ENCODE data around the gene ANO9.

DNA sequence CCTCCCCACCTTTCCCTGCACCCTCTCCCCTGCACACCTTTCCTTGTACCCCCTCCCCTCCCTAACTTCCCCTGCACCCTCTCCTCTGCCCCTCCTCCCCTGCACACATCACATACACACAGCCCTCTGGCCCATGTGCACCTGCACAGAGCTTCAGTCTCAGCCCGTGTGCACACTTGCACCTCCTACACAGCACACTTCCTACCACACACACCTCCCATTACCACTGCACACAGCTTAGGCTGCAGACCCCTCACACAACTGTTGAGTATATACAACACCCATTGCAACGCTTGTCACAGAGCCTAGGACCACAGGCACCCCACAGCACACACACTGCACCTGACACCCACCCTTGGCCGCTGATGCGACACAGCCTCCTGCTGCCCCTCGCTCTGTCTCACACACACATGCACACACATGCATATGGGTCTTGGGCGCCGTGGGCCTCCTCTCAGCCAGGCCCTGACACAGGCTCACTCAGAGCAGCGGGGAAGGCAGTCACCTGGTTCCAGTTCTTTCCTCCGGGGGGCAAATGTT, 27.4 kb downstream of the ANO9 start:
- no peak for TF ChIP-seq POLR2A (IDR thresholded peaks at IDR 0.05)
- TF ChIP-seq, protein P1, sequence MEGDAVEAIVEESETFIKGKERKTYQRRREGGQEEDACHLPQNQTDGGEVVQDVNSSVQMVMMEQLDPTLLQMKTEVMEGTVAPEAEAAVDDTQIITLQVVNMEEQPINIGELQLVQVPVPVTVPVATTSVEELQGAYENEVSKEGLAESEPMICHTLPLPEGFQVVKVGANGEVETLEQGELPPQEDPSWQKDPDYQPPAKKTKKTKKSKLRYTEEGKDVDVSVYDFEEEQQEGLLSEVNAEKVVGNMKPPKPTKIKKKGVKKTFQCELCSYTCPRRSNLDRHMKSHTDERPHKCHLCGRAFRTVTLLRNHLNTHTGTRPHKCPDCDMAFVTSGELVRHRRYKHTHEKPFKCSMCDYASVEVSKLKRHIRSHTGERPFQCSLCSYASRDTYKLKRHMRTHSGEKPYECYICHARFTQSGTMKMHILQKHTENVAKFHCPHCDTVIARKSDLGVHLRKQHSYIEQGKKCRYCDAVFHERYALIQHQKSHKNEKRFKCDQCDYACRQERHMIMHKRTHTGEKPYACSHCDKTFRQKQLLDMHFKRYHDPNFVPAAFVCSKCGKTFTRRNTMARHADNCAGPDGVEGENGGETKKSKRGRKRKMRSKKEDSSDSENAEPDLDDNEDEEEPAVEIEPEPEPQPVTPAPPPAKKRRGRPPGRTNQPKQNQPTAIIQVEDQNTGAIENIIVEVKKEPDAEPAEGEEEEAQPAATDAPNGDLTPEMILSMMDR (IDR thresholded peaks at IDR 0.05) = no peak

All from breast epithelium (tissue), 3 donors.